ENCODE measurements around the gene TTLL4. TPM values are rescaled to one million over a fixed set of nuclear protein-coding genes. Genes with fewer than 3 reads are reported as not detected.
A peak's percentile ranks its signal among the peaks of the same experiment; 100 is the strongest.

The TTLL4 gene
- 16.3 and 18.0 TPM in 2 replicates for polyA plus RNA-seq (2011; rRNA removed)
- polyA minus RNA-seq (2011; rRNA and poly(A)+ RNA removed), result 34.9 and 43.2 TPM in 2 replicates

GRCh38 chr2:218710687-218711549 is at the start of gene TTLL4:
Gene TTLL4 (plus strand): TSS chr2:218710835. CDS start chr2:218737677, 26,842 bp downstream.
- TF ChIP-seq CTCF (IDR thresholded peaks at IDR 0.05; ENCODE audit: low read depth, low read length), result peak; percentile 74
- H3K27me3 ChIP-seq (ENCODE audit: control insufficient read depth, insufficient read depth, low read length), result no peaks in the 10 kb centered on the region
- ChIA-PET POLR2A (interaction anchor here (0.7 to 1.9 kb wide), 5 partner anchors 21 to 137 kb away, joined by 3 to 7 read pairs (median 3); partner anchors contain the start of genes BCS1L and ZNF142), CTCF (interaction anchor here (0.5 to 3.0 kb wide), 39 partner anchors 9 to 165 kb away, joined by 3 to 44 read pairs (median 4); partner anchors contain the start of genes CYP27A1, PLCD4, RNF25 and STK36)
- H3K4me3 ChIP-seq (ENCODE audit: low read depth, low read length), result peak within 1 kb of the TSS; percentile 91
- peak within 1 kb of the TSS; percentile 87 for H3K27ac ChIP-seq (ENCODE audit: low read depth, low read length)
- H3K9me3 ChIP-seq (ENCODE audit: control insufficient read depth, insufficient read depth, low read length), result 0 out of 2 replicates have a peak, but pooled peaks cover 2% of the 10 kb centered on the region
- peak; percentile 88 for DNase-seq (ENCODE audit: low read depth, low spot score)

GRCh38 chr2:218662377-218662776 is 48.3 kb upstream of the TTLL4 start:
- CTCF ChIA-PET, result interaction anchor here (5.2 kb wide), 1 partner anchor 13 kb away, joined by 32 read pairs; no protein-coding TSS in a partner anchor
- H3K9me3 ChIP-seq (ENCODE audit: control insufficient read depth, insufficient read depth, low read length), result peaks cover 3% of the 10 kb centered on the region; the same call in 1 of the 2 replicates

GRCh38 chr2:218662827-218663226 is 47.8 kb upstream of the TTLL4 start:
- CTCF ChIA-PET, result no interaction called here
- TF ChIP-seq CTCF (IDR thresholded peaks at IDR 0.05; ENCODE audit: low read depth, low read length), result no peak
- no peak overlapping the region for H3K4me3 ChIP-seq (ENCODE audit: low read depth, low read length)
- H3K27me3 ChIP-seq (ENCODE audit: control insufficient read depth, insufficient read depth, low read length), result no peaks in the 10 kb centered on the region
- no peak overlapping the region for H3K27ac ChIP-seq (ENCODE audit: low read depth, low read length)
- peaks cover 3% of the 10 kb centered on the region; the same call in 1 of the 2 replicates for H3K9me3 ChIP-seq (ENCODE audit: control insufficient read depth, insufficient read depth, low read length)
- no peak for DNase-seq (ENCODE audit: low read depth, low spot score)
- POLR2A ChIA-PET, result interaction anchor here (0.5 kb wide), 1 partner anchor 38 kb away, joined by 4 read pairs; no protein-coding TSS in a partner anchor

More at GRCh38 chr2:218662377-218662776, 48.3 kb upstream of the TTLL4 start:
- Histone ChIP-seq H3K27me3 (ENCODE audit: control insufficient read depth, insufficient read depth, low read length) (no peaks in the 10 kb centered on the region), H3K27ac (ENCODE audit: low read depth, low read length) (no peak overlapping the region), H3K4me3 (ENCODE audit: low read depth, low read length) (no peak overlapping the region)
- POLR2A ChIA-PET, result interaction anchor here (1.3 kb wide), 1 partner anchor 10 kb away, joined by 3 read pairs; the partner anchor contains the start of gene STK36
- TF ChIP-seq CTCF (IDR thresholded peaks at IDR 0.05; ENCODE audit: low read depth, low read length), result no peak
- DNase-seq (ENCODE audit: low read depth, low spot score), result no peak

- CTCF ChIA-PET, result no interaction called here
- TF ChIP-seq CTCF (IDR thresholded peaks at IDR 0.05; ENCODE audit: low read depth, low read length), result no peak
- Histone ChIP-seq H3K27ac (ENCODE audit: low read depth, low read length) (no peak overlapping the region), H3K4me3 (ENCODE audit: low read depth, low read length) (no peak overlapping the region), H3K9me3 (ENCODE audit: control insufficient read depth, insufficient read depth, low read length) (peaks cover 3% of the 10 kb centered on the region; the same call in 1 of the 2 replicates), H3K27me3 (ENCODE audit: control insufficient read depth, insufficient read depth, low read length) (no peaks in the 10 kb centered on the region)
- POLR2A ChIA-PET, result interaction anchor here (1.0 kb wide), 1 partner anchor 8 kb away, joined by 3 read pairs; the partner anchor contains the start of genes RNF25 and STK36
- DNase-seq (ENCODE audit: low read depth, low spot score), result no peak
These were observed 46.7 kb upstream of the TTLL4 start for GRCh38 chr2:218663901-218664300.
